Cardiac septum (tissue), 1 donor: ENCODE measurements around the gene ACAD11. TPM values are rescaled to one million over a fixed set of nuclear protein-coding genes. Genes with fewer than 3 reads are reported as not detected.
"Not testable (repeated sequence)": the region's sequence is repeated elsewhere in the genome, so short reads cannot be mapped to it uniquely, and the experiment has no call there.

Experiments used
- DNase-seq: peaks from one replicate; pipeline ENCODE4 v3.0.0-alpha.2; 2020; ENCODE audit warnings: low spot score
- intact Hi-C: fragments of 100-400 bp; cut with DNase I; formaldehyde crosslinking; loops from one replicate; pipeline ENCODE4 v1.14.0; 2022
- total RNA-seq: library from RNA; stranded (reverse); fragmentation: NEBNext Ultra II Directional; extraction: Animal tissue kit (Norgen Biotek cat#: 25700); gene quantifications from one replicate; pipeline ENCODE4 v1.2.1, GENCODE V29; 2021
- donor health status: DM: no; HTN: no; CAD: no.

The ACAD11 gene
- total RNA-seq, 1 donor from 2014 or later, result 26.2 TPM

- intact Hi-C loops, result no loop called here
- no peak for DNase-seq
Observed at GRCh38 chr3:132654190-132654589, 5.4 kb downstream of the ACAD11 start.

DNA sequence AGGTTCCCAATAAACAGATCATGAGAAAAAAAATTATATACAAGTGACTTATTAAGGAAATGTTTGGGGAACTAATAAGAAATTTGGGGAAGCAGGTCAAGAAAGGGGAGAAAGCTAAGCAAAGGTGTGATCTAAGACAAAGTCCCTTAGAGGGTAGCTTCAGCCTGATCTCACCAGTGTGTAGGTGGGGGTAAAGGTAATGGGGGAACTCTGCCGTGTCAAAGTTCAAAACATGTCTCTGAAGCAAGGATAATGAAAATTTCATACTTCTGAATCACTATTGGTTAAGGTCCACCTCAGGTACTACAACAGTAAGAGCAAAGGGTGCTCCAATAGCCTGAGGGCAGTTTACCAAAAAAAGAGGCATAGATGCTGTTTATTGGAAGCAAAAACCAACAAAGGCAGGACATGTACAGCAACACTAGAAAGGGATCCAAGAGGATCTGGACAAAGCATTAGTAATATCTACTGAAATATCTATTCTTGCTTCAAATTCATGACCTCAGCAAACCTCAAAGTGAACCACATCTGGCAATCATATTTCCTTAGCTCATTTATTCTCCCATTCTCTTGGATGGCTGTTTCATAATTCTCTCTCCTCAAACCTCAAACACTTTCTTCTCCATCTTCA is 6.9 kb downstream of the ACAD11 start:
- intact Hi-C loops, result no loop called here
- no peak for DNase-seq

- no peak for DNase-seq
- intact Hi-C loops, result no loop called here
Observed at GRCh38 chr3:132650153-132650552, 9.5 kb downstream of the ACAD11 start.

GRCh38 chr3:132645058-132645457 is 14.6 kb downstream of the ACAD11 start:
- DNase-seq, result no peak
- intact Hi-C loops, result no loop called here

DNA sequence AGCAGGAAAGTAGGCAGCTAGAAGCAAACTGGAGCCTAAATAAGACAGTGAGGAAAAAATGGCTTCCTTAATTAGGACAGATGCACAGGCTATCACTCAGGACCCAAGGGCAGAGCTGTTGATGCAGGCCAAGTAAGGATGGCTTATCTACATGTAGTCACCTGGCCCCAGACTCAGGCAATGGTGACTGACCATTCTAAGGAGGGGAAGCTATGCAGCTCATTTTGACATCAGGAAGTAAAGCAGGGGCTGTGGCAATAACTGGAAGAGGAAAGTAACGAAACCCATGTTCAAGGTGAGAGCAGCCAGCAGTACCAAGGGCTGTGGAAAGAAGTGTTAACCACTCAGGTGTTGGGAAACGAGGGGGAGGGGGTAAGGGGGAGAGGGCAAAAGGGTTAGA is 16.2 kb downstream of the ACAD11 start:
- DNase-seq, result no peak
- intact Hi-C loops, result loop anchor here (2.0 kb wide), 1 partner anchor 107 kb away; no protein-coding TSS in a partner anchor

DNA sequence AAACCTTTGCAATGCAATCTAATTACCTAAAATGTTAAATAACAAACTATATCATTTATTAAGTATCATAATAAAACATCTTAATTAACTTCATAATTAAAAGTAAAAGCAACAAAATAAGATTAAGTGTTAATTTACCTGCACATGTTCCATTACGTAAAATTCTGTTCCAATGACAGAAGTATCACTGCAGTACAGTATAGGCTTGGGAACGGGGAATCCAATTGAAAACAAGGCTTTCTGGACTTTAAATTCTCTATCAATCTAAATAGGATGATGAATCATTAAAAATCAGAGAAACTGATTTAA is 17.1 kb downstream of the ACAD11 start:
- intact Hi-C loops, result loop anchor here (2.0 kb wide), 1 partner anchor 106 kb away; no protein-coding TSS in a partner anchor
- DNase-seq, result no peak

GRCh38 chr3:132641837-132642538 is 17.6 kb downstream of the ACAD11 start:
- no peak for DNase-seq
- intact Hi-C loops, result loop anchor here (2.0 kb wide), 1 partner anchor 105 kb away; no protein-coding TSS in a partner anchor

- intact Hi-C loops, DNase-seq: not testable (repeated sequence)
Observed at GRCh38 chr3:132641427-132641826, 18.2 kb downstream of the ACAD11 start.

- intact Hi-C loops, result no loop called here
- DNase-seq, result no peak
Observed at GRCh38 chr3:132638706-132639105, 20.9 kb downstream of the ACAD11 start.

GRCh38 chr3:132637590-132637989 is 22.0 kb downstream of the ACAD11 start:
- intact Hi-C loops, result no loop called here
- no peak for DNase-seq

GRCh38 chr3:132635052-132635451 is 24.6 kb downstream of the ACAD11 start:
- no peak for DNase-seq
- intact Hi-C loops, result no loop called here

DNA sequence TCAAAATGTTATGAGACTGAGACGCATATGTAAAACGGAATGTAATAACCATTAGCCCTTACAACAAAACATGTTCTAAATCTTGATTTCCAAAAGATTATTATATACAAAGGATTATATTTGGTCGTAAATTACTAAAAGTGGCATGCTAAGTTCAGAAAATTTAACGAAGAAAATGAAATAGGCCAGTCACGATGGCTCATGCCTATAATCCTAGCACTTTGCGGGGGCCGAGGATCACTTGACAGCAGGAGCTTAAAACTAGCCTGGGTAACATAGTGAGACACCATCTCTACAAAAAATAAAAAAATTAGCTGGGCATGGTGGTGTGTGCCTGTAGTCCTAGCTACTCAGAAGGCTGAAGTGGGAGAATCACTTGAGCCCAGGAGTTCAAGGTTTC is 29.0 kb downstream of the ACAD11 start:
- DNase-seq, result no peak
- intact Hi-C loops, result no loop called here

- intact Hi-C loops, result no loop called here
- DNase-seq, result no peak
Observed at GRCh38 chr3:132629928-132630327, 29.7 kb downstream of the ACAD11 start.

GRCh38 chr3:132628157-132628556 is 31.5 kb downstream of the ACAD11 start:
- no peak for DNase-seq
- intact Hi-C loops, result no loop called here

DNA sequence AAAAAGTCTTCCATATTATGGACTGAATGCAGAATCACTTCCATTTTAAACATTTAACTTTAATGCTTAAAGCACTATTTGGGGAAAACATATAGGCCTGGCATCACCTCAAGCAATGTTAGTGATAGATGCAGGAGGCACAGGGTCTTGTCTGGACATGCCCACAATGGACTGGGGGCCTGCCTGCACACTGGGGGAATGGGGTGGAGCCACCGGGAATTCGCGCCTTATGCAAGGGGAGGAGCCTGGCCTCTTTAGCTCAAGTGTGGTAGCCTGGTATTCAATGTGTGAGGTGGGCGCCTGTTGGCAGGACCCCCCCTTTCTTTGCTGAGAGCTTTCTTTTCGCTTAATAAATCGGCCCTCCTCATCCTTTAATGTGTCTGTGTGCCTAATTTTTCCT is 32.7 kb downstream of the ACAD11 start:
- no peak for DNase-seq
- intact Hi-C loops, result no loop called here

DNA sequence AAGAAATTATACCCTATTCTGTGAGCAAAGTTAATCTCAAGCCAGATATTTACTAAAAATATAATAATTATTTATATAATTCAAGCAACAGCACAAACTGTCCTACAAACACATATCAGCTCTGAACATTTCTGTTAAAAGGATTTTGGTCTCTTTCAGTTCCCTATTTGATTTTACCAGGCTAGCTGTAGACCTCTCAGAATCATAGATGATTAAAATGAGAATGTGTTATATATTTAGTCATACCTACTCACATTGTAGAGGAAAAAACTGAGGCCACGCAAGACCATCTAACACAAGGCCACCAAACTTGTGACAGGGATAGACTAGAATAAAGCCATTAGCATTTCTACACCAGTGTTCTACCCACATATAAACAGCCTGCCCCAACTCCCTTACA is 34.0 kb downstream of the ACAD11 start:
- intact Hi-C loops, result no loop called here
- no peak for DNase-seq

DNA sequence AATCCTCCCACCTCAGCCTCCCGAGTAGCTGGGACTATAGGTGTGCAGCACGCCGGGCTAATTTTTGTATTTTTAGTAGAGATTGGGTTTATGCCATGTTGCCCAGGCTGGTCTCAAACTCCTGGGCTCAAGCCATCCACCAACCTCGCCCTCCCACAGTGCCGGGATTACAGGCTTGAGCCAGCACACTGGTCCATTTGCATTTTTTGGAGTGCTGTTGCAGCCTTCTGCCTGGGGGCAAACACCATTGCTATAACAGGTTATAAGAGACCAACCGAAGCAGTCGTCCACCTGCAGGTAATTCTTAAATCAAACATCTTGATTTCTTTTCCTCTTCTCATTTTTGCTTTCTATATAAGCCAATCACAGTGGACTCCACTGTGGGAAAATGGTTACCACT is 34.8 kb downstream of the ACAD11 start:
- intact Hi-C loops, result no loop called here
- no peak for DNase-seq

DNA sequence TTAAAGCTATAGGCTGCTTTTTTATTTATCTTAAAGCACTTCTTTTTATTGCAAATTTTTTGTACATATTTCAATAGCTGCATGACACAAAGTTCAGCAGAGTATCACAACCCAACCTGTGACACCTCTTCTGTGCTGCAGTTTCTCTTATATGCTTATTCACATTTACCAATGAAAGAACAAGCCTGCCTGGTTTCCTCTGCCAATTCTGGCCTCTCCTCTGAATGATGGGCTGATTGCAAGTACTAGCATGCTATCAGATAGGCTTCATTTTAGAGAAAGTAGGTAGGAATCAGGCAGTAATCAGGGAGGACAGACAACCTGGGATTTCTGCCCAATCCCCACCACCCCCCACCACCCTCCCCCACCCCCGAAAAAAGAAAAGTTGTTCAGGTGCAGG is 36.0 kb downstream of the ACAD11 start:
- DNase-seq, result no peak
- intact Hi-C loops, result no loop called here

GRCh38 chr3:132622761-132623160 is 36.8 kb downstream of the ACAD11 start:
- DNase-seq, result no peak
- intact Hi-C loops, result no loop called here

GRCh38 chr3:132622148-132622547 is 37.5 kb downstream of the ACAD11 start:
- intact Hi-C loops, result no loop called here
- no peak for DNase-seq

- intact Hi-C loops, result no loop called here
- no peak for DNase-seq
Observed at GRCh38 chr3:132616780-132617179, 42.8 kb downstream of the ACAD11 start.

DNA sequence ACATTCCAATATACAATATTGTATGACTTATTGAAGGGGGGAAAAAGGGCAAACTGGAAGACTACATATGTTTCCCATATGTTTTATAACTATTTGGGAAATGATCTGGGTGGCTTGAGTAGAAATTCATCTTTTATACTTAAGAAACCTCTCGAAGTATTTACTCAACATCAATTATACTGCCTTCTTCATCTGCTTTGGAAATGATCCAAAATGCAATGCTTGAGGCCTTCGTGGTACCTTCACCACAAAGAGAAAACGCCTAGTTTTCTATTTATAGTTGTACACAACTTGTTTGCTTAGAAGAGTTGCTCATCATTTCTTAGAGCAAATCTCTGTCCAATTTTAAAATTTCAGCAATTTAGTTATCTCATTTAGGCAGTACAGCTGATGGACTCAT is 43.7 kb downstream of the ACAD11 start:
- intact Hi-C loops, result no loop called here
- no peak for DNase-seq
